ENCODE measurements around the gene HEBP2.

GRCh38 chr6:138374815-138375214 lies 29.2 kb upstream of the HEBP2 start:
- TF ChIP-seq POLR2AphosphoS5 (IDR thresholded peaks at IDR 0.05; ENCODE audit: borderline replicate concordance, low read depth, low read length): no peak
- no peak for TF ChIP-seq EZH2 (IDR thresholded peaks at IDR 0.05)

Data from SK-N-MC (cell line).